ENCODE measurements around the gene SERPINA9.

Gene SERPINA9

GRCh38 chr14:94498215-94498614, 22.2 kb upstream of the SERPINA9 start:
- no peaks in the 10 kb centered on the region for H3K4me1 ChIP-seq (ENCODE audit: insufficient read depth, low read length)
- H3K36me3 ChIP-seq (ENCODE audit: insufficient read depth, low read length) = no peaks in the 10 kb centered on the region
- no peaks in the 10 kb centered on the region for H3K9me3 ChIP-seq (ENCODE audit: insufficient read depth, low read length, severe bottlenecking)
- no peak for DNase-seq
- no peak overlapping the region for H3K4me3 ChIP-seq (ENCODE audit: low read depth in 1 of 2, low read length in 2 of 2)
- ATAC-seq (ENCODE audit: insufficient read depth, low read depth) = no peak
- no peak for TF ChIP-seq CTCF (IDR thresholded peaks at IDR 0.05; ENCODE audit: borderline replicate concordance, extremely low read depth, low read length, poor library complexity, severe bottlenecking)
- TF ChIP-seq EZH2 (IDR thresholded peaks at IDR 0.05; ENCODE audit: borderline replicate concordance, low read depth, low read length, severe bottlenecking) = no peak
- H3K27me3 ChIP-seq (ENCODE audit: insufficient read depth, low read length, poor library complexity) = peaks cover 4% of the 10 kb centered on the region
- H4K20me1 ChIP-seq (ENCODE audit: insufficient read depth, low read length) = no peaks in the 10 kb centered on the region
- no peak overlapping the region for H2AFZ ChIP-seq (ENCODE audit: low read depth, low read length)
- H3K79me2 ChIP-seq (ENCODE audit: insufficient read depth, low read length) = no peaks in the 10 kb centered on the region
- H3K27ac ChIP-seq (ENCODE audit: low read length) = no peak overlapping the region
- no peak overlapping the region for H3K4me2 ChIP-seq (ENCODE audit: insufficient read depth, low read length)
- H3K9ac ChIP-seq (ENCODE audit: low read depth, low read length) = no peak overlapping the region

GRCh38 chr14:94494085-94494484, 18.1 kb upstream of the SERPINA9 start:
- no peak overlapping the region for H3K9ac ChIP-seq (ENCODE audit: low read depth, low read length)
- no peaks in the 10 kb centered on the region for H3K4me1 ChIP-seq (ENCODE audit: insufficient read depth, low read length)
- no peaks in the 10 kb centered on the region for H3K36me3 ChIP-seq (ENCODE audit: insufficient read depth, low read length)
- no peak overlapping the region for H3K4me3 ChIP-seq (ENCODE audit: low read depth in 1 of 2, low read length in 2 of 2)
- H3K9me3 ChIP-seq (ENCODE audit: insufficient read depth, low read length, severe bottlenecking) = no peaks in the 10 kb centered on the region
- no peaks in the 10 kb centered on the region for H4K20me1 ChIP-seq (ENCODE audit: insufficient read depth, low read length)
- no peak overlapping the region for H2AFZ ChIP-seq (ENCODE audit: low read depth, low read length)
- H3K79me2 ChIP-seq (ENCODE audit: insufficient read depth, low read length) = no peaks in the 10 kb centered on the region
- peaks cover 4% of the 10 kb centered on the region for H3K27me3 ChIP-seq (ENCODE audit: insufficient read depth, low read length, poor library complexity)
- no peak overlapping the region for H3K4me2 ChIP-seq (ENCODE audit: insufficient read depth, low read length)
- no peak overlapping the region for H3K27ac ChIP-seq (ENCODE audit: low read length)
- DNase-seq = no peak
- TF ChIP-seq EZH2 (IDR thresholded peaks at IDR 0.05; ENCODE audit: borderline replicate concordance, low read depth, low read length, severe bottlenecking) (no peak), CTCF (IDR thresholded peaks at IDR 0.05; ENCODE audit: borderline replicate concordance, extremely low read depth, low read length, poor library complexity, severe bottlenecking) (no peak)
- ATAC-seq (ENCODE audit: insufficient read depth, low read depth) = no peak

GRCh38 chr14:94491511-94491910, 15.5 kb upstream of the SERPINA9 start:
- H3K36me3 ChIP-seq (ENCODE audit: insufficient read depth, low read length) = no peaks in the 10 kb centered on the region
- no peaks in the 10 kb centered on the region for H3K4me1 ChIP-seq (ENCODE audit: insufficient read depth, low read length)
- no peak overlapping the region for H2AFZ ChIP-seq (ENCODE audit: low read depth, low read length)
- no peak overlapping the region for H3K4me3 ChIP-seq (ENCODE audit: low read depth in 1 of 2, low read length in 2 of 2)
- H4K20me1 ChIP-seq (ENCODE audit: insufficient read depth, low read length) = no peaks in the 10 kb centered on the region
- no peak overlapping the region for H3K9ac ChIP-seq (ENCODE audit: low read depth, low read length)
- DNase-seq (no peak), ATAC-seq (ENCODE audit: insufficient read depth, low read depth) (no peak)
- H3K9me3 ChIP-seq (ENCODE audit: insufficient read depth, low read length, severe bottlenecking) = no peaks in the 10 kb centered on the region
- no peak overlapping the region for H3K4me2 ChIP-seq (ENCODE audit: insufficient read depth, low read length)
- no peak overlapping the region for H3K27ac ChIP-seq (ENCODE audit: low read length)
- no peaks in the 10 kb centered on the region for H3K79me2 ChIP-seq (ENCODE audit: insufficient read depth, low read length)
- H3K27me3 ChIP-seq (ENCODE audit: insufficient read depth, low read length, poor library complexity) = no peaks in the 10 kb centered on the region
- TF ChIP-seq EZH2 (IDR thresholded peaks at IDR 0.05; ENCODE audit: borderline replicate concordance, low read depth, low read length, severe bottlenecking) (no peak), CTCF (IDR thresholded peaks at IDR 0.05; ENCODE audit: borderline replicate concordance, extremely low read depth, low read length, poor library complexity, severe bottlenecking) (no peak)

- no peak overlapping the region for H3K4me3 ChIP-seq (ENCODE audit: low read depth in 1 of 2, low read length in 2 of 2)
- H3K27me3 ChIP-seq (ENCODE audit: insufficient read depth, low read length, poor library complexity) = no peaks in the 10 kb centered on the region
- TF ChIP-seq CTCF (IDR thresholded peaks at IDR 0.05; ENCODE audit: borderline replicate concordance, extremely low read depth, low read length, poor library complexity, severe bottlenecking) (no peak), EZH2 (IDR thresholded peaks at IDR 0.05; ENCODE audit: borderline replicate concordance, low read depth, low read length, severe bottlenecking) (no peak)
- no peak overlapping the region for H3K27ac ChIP-seq (ENCODE audit: low read length)
- H3K36me3 ChIP-seq (ENCODE audit: insufficient read depth, low read length) = no peaks in the 10 kb centered on the region
- peak; percentile 10 for DNase-seq
- no peak overlapping the region; the same call in 1 of the 2 replicates for H2AFZ ChIP-seq (ENCODE audit: low read depth, low read length)
- no peaks in the 10 kb centered on the region for H3K9me3 ChIP-seq (ENCODE audit: insufficient read depth, low read length, severe bottlenecking)
- ATAC-seq (ENCODE audit: insufficient read depth, low read depth) = peak; percentile 64
- no peaks in the 10 kb centered on the region for H4K20me1 ChIP-seq (ENCODE audit: insufficient read depth, low read length)
- H3K4me2 ChIP-seq (ENCODE audit: insufficient read depth, low read length) = no peak overlapping the region
- no peak overlapping the region for H3K9ac ChIP-seq (ENCODE audit: low read depth, low read length)
- H3K4me1 ChIP-seq (ENCODE audit: insufficient read depth, low read length) = no peaks in the 10 kb centered on the region
- H3K79me2 ChIP-seq (ENCODE audit: insufficient read depth, low read length) = no peaks in the 10 kb centered on the region
Observed at GRCh38 chr14:94489336-94489735, 13.3 kb upstream of the SERPINA9 start.
